GM15510 (cell line): ENCODE results near the gene CRLF3.

Source experiments
- POLR2A ChIP-seq: IDR thresholded peaks from 3 replicates; pipeline ENCODE4 v1.6.1; 2011; ENCODE audit warnings: borderline replicate concordance; ENCODE audit not compliant: insufficient read length; ENCODE audit errors: extremely low read depth

Gene CRLF3

DNA sequence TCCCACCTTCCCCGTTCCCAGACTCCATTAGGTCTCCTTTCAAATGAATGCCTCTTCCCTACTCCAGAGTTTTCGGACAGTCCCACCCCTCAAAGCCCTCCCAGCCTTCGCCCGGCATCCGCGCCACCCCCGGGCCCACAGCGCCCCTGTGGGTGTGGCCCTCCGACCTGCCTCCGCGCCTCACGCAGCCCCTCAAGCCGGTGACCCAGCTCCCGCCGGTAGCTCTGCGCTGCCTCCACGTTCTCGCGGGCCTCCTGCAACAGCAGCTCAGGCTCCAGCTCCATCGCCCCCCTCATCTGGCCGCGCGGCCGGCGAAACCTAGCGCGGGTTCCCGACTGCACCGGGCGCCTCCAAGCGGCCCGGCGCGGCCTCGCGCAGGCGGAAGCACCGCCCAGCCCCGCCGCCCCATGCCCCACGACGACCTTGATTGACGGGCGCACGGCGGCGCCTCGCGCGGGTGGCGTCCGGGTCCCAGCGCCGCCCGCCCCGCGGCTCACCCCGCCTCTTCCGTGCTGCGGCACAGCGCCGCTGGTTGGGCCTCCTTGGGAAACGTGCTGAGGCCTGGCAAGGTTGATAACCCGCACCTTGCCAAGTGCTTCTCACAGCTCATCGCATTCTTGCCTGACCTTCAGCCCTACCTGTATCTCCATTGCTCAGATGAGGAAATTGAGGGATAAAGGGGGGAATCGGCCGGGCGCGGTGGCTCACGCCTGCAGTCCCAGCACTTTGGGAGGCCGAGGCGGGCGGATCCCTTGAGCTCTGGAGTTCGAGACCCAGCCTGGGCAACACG, at the start of gene CRLF3:
Gene CRLF3, minus strand, starts transcription at position 337 of the 790 bp plus-strand sequence. Its CDS starts 41 bp downstream, at position 296.
- peak; percentile 88 for TF ChIP-seq POLR2A

- TF ChIP-seq POLR2A = no peak
Observed at GRCh38 chr17:30869005-30869404, 44.5 kb upstream of the CRLF3 start.

DNA sequence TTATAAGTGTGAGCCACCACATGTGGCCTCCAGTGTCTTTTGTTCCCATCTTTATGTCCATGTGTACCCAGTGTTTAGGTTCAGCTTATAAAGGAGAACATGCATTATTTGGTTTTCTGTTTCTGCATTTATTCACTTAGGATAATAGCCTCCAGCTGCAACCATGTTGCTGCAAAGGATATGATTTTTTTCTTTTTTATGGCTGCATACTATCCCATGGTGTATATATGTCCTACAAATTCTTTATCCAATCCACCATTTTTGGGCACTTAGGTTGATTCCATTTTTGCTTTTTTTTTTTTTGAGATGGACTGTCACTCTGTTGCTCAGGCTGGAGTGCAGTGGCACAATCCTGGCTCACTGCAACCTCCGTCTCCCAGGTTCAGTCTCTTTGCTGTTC, 40.1 kb upstream of the CRLF3 start:
- no peak for TF ChIP-seq POLR2A

DNA sequence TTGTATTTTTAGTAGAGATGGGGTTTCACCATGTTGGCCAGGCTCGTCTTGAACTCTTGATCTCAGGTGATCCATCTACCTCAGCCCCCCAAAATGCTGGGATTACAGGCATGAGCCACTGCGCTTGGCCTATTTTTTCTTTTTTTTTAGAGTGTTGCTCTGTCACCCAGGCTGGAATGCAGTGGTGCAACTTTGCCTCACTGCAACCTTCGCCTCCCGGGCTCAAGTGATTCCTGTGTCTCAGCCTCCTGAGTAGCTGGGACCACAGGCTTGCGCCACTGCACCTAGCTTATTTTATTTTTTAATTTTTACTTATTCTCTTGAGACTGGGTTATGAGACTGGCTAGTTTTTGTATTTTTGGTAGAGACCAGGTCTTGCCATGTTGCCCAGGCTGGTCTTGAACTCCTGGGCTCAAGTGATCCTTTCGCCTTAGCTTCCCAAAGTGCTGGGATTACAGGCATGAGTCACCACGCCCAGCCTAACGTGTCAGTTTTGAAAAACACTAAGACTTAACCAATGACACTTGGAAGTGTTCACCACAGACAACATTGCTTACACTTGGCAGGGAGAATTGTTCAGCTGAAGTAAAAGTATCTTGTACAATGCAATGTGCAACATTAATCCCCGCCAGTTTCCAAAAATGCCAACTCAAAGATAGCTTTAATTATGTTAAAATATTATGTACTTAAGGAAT, 34.2 kb upstream of the CRLF3 start:
- TF ChIP-seq POLR2A = no peak

GRCh38 chr17:30854146-30854545, 29.7 kb upstream of the CRLF3 start:
- TF ChIP-seq POLR2A = no peak

GRCh38 chr17:30848021-30848420, 23.5 kb upstream of the CRLF3 start:
- no peak for TF ChIP-seq POLR2A

- TF ChIP-seq POLR2A = no peak
Observed at GRCh38 chr17:30840771-30841170, 16.3 kb upstream of the CRLF3 start.

DNA sequence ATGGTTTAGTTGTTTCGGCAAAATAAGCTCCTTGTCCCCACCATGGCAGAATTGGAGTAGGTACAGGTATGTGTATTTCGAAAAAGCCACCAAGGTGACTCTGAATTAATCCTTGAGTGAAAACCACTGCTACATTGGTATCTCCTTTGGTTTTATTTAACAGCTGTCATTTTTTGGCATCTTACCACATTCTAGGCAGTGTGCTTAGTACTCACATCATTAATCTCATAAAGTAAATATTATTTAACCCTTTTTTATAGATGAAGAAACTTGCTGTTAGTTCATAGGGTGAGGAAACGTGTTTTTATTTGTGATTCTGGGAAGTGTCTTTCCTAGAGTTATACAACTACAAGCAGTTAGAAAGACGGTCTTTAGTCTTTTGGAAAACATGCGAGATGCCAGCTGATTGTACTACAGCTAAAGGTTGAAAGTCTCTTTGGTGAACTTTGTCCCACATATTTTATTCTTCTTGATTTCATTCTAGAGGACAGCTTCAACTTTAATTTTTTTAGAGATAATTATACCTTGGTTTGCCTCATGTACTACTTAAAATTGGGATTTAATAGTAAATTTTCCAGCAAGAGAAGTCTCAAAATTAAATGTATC, 13.8 kb upstream of the CRLF3 start:
- TF ChIP-seq POLR2A = no peak

DNA sequence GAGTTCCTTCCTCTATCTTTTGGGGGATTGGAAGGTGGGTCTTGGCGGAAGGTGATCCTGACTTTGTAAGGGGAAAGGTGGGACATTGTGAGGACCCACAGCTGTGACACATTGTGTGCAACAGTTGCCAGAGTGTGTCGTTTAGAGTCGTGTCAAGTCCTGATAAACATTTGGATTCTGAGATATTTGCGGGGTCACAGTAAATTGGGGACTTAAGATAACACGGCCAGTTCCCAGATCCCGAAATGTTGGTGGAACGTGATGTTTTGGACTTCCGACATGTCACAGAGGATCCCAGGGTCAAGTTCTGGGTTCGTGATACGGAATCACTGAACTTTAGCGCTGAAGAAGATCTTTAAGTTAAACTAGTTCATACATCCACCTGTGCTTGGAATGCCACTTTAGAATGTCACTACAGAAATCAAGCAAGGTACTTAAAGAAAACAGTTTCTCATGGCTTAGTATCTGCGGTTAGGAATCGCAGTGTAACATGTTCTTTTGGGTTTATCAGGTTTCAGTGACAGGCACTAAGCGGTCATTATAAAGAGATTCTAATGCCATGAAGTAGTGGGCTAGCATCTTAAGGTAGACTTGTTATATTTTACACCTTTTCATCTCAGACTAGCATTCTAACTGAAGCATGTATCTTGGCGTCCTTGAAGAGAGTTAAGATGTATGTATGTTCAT, 8.1 kb upstream of the CRLF3 start:
- TF ChIP-seq POLR2A = no peak

- TF ChIP-seq POLR2A = peak; percentile 71
Observed at GRCh38 chr17:30831663-30832437, 7.4 kb upstream of the CRLF3 start, which contains the start of gene ATAD5. TSS of gene ATAD5 (plus strand) at chr17:30831966. CDS start at chr17:30832348, 382 bp downstream.

GRCh38 chr17:30831257-30831656, 6.8 kb upstream of the CRLF3 start:
- TF ChIP-seq POLR2A = no peak

DNA sequence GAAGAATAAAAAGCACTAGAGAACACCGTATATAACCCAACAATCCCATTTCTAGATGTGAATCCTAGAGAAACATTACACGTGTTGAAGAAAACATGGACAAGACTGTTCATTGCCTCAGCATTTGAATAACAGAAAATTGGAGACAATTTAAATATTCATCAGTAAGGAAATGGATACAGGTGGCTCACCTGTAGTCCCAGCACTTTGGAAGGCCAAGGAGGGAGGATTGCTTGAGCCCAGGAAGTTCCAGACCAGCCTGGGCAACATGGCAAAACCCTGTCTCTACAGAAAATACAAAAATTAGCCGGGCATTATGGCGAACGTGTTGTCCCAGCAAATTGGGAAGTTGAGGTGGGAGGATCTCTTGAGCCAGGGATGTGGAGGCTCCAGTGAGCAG, 4.5 kb upstream of the CRLF3 start:
- TF ChIP-seq POLR2A = no peak

GRCh38 chr17:30827082-30827481, 2.6 kb upstream of the CRLF3 start:
- no peak for TF ChIP-seq POLR2A

- TF ChIP-seq POLR2A = no peak
Observed at GRCh38 chr17:30824002-30824355, 513 bp downstream of the CRLF3 start.
